HG02870 (cell line): ENCODE data around the gene HDAC4.

ENCODE experiments used
- ATAC-seq: cut with Tn5 transposase; IDR thresholded peaks from one replicate; pipeline ENCODE4 v1.9.1; 2021; ENCODE audit warnings: mild to moderate bottlenecking, moderate library complexity; ENCODE audit not compliant: unreplicated experiment

HDAC4 gene

DNA sequence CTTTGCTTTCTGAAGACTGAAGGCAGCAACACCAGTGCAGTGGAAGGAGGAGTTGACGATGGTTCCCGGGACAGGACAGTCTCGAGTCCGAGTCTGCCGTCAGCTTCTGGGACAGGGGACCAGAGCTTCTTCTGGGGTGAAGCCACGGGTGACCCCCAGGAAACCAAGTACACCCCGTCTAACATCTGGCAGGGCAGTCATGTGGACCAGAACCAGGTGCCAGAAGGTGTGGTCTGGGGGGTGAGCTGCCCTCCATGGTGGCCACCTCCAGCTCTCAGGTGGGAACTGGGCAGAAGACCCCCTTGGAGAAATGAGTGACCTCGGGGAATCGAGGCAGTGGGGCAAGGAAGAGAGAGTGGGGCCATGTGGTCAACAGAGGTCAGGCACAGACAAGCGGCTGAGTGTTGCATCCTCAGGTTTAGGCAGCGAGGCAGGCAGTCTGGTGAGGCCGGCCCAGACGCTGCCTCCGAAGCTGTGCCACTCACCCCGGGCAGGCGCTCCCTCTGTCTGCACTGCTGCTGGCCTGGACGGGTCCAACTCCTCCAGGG is 204.3 kb downstream of the HDAC4 start:
- ATAC-seq: no peak

DNA sequence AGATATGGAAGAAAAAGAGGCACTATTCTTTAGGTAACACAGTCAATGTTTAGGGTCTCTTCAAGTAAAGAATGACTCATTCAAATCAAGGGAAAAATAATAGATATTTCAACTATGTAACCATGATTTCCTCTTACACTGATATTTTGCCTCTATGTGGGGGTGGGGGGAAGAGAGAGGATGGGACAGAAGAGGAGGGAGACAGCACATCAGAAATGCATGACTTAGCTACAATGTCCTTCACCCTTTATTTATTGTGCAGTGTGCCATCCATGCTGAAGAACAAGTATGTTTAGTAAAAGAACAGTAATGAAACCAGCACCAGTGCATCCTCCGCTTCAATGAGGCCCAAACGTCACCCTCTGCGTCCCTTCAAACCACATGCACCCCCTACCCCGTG is 204.8 kb downstream of the HDAC4 start:
- no peak for ATAC-seq

DNA sequence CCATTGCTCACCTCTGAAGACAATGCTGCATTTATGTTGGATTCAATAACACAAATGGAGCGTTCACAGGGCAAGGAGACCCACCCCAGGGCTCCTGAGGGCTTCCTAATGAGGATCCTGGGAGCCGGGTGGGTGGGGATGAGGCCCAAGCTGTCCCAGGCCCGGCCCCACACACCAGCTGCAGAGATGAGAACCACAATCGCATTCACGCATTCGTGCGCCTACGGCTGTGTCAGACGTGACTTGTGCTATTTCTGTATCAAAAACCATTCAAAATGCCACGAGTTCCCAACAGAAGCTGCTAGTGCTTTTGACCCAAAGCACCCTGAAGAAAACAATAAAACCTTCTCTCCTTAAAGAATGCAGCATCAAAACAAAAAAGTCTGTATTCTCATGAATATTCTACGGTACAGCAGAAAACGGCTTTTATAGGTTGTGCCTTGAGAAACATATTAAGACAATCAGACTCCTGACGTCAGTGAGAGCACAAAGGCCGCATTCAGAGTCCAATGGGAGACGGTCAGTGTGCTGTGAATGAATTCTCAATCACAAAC is 205.4 kb downstream of the HDAC4 start:
- no peak for ATAC-seq

DNA sequence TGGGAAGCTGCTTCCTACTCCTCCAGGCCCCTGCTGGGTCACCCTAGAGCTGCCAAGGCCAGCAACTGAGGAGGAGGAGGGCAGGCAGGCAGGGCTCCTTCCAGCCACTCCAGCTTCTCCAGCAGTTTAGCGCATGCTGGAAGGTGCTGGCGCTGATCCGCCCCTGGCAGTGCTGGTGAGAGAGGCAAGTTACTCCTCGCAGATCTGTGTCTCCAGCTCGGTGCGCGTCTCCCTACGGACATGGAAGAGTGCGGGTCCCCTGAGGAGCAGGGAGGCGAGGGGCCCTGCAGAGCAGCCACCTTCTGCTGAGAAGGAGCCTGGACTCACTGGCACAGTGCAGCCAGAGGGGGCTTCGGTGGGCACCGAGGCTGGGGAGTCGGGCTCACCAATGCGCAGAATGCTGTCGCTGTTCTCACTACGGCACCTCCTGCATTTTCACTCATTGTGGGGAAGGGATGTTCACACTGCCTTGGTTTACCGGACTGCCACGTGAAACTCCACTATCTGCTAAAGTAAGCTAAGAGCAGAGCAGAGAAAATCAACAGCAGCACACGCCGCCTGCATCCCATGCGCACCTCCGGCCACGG is 206.0 kb downstream of the HDAC4 start:
- no peak for ATAC-seq

DNA sequence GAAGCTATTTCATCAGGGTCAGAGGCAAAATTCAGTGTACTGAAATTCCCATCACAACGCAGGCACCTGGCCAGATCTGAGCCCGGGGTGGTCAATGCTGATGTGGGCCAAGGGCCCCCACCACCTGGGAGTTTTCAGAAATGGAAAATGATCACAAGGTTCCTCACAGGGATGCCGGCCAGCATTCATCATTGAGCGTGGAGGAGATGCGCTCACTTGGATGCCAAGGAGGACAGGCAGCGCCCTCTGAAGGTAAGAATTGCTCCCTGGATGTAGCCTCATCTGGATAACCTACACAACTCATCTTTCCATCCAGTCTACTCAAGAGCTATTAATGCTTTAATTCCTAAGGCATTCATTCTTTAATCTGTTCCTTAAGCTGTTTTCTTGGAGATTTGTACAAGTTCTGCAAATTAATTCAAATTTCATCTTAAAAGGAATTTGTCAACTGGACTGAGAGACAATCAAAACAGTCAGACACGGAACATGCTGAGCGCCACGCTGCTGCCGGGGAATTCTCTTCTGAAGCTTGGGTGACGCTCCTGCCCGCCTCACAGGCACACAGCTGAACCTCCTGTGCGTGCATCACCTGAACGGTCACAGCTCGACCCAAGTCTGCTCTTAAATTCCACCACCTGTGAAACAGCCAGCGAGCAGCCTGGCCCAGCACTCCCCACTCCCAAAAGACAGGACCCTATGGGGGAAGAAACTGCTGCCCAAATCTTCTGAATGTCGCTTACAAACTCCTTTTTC is 206.7 kb downstream of the HDAC4 start:
- no peak for ATAC-seq

DNA sequence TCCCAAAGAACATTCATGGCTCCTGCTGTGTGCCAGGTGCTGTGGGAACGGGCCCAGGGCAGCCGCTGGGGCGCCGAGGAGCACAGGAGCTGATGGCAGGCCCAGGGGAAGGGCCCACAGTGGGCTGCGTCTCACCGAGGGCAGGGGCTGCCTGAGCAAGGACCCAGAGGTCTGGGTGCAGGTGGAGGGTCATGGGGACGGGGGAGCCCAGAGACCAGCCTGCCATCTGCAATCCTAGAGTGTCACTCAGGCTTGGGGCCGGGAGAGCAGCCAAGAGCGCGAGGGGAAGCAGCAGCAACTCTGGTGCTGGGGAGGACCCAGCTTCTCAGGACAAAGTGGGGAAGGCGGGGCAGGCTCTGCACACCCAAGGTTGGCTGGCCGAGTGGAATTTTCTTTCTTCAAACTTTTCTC is 207.4 kb downstream of the HDAC4 start:
- no peak for ATAC-seq

DNA sequence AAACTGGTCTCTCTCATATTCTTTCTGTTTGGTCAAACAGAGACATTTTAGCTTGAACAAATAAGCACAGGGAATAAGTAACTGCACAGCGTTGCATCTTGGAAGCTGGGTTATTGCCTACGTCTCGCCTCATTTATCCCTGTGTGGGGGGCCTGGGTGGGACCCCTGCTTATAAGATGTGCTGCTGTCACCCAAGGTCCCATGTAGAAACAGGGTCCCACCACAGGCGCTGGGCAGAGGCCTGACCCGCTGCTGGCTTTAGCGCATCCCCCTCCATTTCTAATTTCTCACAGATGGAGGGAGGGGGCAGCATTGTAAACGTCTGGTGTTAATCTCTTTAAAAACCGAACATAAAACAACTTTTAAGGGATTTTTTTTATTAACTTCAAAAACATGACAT is 207.8 kb downstream of the HDAC4 start:
- ATAC-seq: no peak

DNA sequence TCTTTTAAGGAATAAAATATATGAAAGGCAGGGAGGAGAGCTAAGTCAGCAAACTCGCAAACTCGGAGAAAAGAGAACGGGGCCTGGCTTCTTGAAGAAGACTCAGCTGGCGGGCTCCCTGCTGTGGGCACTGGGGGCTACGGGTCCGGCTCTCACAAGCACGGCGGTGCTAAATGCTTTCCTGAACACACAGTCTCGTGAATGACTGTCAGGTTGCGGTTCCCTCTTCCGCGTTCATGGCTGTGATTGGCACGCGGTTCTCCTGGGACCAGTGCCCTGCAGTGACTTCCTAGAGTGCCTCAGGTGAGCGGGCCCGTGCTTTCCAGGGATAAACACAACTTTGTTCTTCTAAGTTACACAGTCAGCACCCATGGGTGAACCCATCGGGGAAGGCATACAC is 208.4 kb downstream of the HDAC4 start:
- ATAC-seq: no peak

DNA sequence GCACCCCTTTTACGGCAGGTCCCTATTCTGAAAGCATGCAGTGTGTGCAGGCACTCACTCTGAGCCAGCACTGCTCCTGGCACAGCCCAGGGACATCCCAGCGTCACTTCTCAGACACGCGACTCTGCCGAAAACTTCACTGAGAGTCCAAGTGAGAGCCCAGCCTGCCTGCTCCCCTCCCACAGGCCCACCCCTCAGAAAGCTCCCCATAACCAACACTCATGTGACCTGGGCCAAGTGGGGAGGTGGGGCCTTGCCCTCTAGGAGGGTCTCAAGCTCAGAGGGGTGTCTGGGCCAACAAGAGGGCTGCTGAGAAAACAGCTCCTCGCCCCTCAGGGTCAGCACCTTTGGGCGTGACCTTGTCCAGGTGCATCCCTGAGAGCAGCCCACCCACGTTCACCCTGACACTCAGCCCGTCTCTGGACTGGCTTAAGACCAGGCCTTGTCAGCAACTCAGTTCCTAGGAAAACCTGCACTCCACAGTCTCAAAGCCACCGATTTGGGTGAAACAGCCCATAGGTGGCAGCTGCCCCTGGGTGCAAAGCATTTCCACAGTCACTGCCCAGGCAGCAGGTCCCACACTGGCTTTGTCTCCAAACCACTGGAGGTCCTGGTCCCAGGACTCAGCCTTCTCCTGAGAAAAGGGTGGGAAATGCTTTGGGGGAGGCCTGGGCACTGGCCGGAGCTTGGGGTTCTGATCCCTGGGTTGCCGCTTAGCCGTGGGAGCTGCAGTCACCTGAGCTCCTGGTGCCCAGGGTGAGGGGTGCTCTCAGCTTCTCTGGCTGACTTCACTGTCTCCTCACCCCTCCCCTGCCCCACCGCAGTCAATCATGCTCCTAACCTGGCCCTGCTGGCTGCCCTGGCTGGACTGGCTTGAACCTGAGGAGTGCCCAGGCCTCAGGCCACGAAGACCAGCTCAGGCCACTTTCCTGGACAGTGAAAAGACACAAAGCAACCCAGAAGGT is 209.6 kb downstream of the HDAC4 start:
- ATAC-seq: no peak

DNA sequence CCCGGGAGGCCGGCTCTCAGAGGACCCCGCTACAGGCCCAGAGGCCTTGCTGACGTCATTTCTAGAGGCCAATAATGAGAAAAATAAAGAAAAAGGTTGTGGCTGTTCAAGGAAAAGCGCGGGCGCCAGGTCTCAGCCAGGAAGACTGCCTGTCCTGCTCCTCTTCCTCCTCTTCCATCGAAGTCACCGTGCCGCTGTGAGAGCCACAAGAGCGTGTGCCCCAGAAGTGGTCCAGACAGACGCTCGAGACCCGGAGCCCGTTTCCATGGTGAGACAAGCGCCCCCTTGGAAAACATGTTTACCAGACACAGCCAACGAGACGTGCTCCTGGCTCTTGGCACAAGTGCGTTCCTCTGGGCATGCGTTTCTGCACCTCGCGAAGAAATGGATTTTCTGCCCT is 210.5 kb downstream of the HDAC4 start:
- ATAC-seq: no peak

DNA sequence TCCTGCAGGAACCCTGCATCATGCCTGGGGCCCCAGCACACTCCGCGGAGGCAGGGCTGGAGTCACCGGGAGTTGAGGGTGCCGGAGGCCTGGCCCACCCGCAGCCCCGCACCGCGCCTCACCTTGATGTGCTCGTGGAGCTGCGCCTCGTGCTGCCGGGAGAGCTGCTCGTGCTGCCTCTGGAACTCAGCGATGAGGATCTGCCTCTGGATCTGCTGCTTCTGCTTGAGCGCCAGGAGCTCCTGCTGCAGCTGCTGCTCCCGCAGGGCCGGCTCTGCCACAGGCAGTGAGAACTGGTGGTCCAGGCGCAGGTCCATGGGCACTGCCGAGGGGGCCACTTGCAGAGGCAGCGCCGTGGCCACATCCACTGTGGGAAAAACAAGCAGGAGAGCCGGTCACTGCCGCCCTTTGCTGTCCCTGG is 211.1 kb downstream of the HDAC4 start:
- no peak for ATAC-seq

DNA sequence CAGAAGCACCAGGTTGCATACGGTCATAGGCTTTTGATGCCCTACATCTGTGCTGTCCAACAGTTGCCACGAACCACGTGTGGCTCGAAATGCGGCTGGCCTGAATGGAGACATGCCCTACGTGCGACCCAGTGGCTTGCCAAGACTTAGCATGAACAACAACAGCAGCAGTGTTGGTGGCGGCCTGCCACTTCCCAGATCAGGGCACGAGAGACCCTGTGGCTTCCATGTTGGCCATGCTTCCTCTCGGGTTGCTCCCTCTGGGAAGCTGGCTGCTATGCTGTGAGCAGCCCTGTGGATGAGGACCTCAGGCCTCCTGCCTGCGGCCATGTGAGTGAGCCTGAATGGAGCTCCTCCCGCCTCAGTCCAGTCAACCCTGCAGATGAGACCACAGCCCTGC is 212.3 kb downstream of the HDAC4 start:
- ATAC-seq: no peak

DNA sequence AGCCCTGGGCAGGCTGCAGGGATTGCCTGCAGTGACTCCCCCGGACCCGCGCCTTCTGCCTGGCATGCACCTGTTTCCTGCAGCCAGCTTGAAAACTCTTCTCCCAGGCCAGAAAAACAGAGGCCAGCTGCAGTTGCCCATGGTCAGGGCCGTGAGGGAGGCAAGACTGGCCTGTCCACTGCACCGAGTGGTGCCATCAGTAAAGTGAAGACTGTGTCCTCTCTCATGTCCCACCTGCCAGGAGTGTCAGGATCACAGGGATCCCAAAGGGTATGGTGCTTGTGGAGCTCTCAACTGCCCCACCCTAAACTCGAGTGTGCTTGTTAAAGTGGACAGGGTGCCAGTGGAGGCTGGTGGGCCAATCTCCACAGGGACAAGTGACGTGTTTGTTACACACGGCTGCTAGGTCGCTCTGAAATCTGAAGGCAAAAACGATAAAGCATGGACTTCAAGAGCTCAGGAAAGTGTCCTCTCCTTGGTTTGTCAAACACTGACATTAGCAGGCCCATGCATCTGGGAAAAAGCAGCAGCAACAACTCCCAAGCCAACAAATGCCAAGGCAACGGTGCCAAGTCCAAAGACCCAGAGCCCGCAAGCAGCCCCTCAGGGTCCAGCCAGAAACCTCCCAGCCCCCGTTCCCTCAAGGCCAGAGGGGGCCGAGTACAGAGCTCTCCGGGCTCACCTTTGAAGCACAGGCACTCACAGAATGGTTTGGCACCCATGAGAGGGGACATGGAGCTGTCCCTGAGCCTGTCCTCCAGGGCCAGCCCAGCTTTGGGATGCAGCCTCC is 213.2 kb downstream of the HDAC4 start:
- ATAC-seq: no peak

DNA sequence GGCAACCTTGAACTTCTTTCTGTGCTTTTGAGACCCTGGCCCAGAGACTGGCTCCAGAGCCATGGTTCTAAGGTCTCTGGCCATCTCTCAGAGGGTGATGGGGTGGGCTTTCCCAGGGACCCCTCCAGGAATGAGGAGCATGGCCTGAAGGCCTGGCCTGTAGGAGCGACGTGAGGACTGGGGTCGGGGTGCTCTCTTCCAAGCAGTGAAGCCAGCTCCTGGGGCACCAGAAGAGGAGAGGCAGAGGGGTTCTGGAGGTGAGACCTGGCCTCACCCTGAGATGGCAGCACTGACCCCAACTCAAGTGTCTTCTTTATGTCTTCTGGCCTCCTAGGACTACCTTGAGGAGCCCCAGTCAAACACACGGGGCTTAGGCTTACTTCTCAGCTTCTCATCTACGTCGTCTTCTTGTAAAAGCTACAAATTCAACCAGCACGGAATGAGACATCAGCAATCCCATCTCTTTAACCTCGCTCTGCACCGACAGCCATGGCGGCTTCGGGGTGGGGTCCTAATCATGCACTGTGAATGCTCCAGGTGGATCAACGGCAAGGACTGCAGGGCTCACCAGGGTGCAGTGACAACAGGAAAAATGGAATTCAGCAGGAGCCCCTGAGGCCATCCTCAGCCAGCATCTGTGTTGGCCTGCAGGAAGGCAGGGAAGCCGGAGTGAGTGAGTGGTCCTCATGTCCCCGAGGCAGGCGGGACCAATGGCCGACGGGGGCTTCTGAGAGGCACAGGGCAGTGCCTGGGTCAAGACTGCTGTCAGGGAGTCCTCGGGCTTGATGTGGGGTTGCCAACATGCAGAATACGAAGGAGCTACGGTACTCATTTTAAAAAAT is 214.1 kb downstream of the HDAC4 start:
- ATAC-seq: no peak

DNA sequence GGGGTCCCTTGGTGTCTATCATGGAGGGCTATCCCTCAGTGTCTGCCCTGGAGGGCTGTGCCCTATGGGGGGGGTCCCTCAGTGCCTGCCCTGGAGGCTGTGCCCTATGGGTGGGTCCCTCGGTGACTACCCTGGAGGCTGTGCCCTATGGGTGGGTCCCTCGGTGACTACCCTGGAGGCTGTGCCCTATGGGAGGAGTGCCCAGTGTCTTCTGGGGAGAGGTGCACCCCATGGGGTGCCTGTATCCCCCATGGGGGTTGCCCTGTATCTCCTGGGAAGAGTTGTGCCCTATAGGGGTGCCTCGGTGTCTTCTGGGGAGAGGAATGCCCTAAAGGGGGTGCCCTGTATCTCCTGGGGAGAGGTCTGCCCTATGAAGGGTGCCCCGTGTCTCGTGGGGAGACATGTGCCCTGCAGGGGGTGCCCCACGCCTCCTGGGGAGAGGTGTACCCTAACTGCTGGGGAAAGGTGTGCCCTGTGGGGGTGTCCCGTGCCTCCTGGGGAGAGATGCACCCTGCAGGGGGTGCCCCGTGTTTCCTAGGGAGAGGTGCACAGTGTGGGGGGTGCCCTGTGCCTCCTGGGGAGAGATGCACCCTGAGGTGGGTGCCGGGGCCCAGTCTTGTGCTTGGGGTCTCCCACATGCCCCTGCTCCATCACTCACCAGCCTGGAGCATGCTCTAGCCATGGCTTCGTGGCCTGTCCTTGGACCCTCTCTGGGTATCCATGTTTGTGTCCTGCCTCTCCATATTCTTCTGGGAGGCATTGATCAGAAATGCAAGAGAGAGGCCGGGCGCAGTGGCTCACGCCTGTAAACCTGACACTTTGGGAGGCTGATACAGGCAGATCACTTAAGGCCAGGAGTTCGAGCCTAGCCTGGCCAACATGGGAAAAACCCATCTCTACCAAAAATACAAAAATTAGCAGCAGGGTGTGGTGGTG is 215.6 kb downstream of the HDAC4 start:
- ATAC-seq: no peak

DNA sequence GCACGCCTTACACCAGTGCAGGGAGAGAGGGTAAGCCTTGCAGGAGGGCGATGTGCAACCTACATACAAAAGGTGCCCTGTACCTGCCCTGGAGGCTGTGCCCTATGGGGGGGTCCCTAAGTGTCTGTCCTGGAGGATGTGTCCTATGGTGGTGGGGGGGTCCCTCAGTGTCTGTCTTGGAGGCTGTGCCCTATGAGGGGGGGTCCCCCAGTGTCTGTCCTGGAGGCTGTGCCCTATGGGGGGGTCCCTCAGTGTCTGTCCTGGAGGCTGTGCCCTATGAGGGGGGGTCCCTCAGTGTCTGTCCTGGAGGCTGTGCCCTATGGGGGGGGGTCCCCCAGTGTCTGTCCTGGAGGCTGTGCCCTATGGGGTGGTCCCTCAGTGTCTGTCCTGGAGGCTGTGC is 216.6 kb downstream of the HDAC4 start:
- no peak for ATAC-seq

DNA sequence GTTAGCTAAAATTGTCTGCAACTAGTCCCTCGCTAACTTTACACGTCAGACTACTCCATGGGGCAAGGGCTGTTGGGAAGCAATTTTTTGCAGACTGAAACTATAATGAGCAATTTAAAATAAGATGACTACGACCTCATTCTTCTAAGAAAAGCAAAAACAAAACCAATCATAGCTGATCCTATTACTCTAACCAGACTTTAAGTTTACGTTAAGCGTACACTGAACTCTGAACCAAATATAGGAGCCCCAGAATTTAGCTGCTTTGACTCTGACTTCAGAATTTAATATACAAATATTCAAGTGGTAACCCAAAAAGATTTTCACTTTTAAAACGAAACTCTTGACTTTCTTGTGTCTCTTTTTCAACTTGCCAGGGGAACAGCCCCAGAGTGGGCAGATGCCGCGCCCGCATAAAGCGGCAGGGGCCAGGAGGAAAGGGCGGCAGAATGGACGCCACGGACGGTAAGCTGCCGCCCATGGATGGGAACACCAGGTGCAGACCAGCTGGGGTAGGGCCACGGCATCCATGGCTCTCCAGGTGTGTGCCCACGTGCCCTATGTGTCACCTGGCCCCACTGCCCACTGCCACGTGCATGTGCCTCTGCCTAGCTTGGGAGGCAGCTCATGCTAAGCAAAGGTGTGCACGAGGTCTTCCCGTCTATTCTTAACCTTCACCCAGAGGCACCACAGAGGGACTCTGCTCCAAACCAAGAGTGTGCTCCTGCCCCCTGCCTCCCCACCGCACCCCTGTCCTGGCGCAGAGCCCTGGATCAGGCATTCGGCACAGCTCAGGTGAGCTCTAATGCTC is 217.6 kb downstream of the HDAC4 start:
- ATAC-seq: no peak
